Tibial nerve (tissue), 3 donors: ENCODE measurements around the gene ATP2C2.

Source experiments
- POLR2A ChIP-seq, 2 donors: fragments of 450-650 bp; IDR thresholded peaks; one replicate each; pipeline ENCODE4 v1.6.1; 2017; ENCODE audit warnings: antibody characterized with exemption in 2 of 2, mild to moderate bottlenecking in 2 of 2, moderate library complexity in 2 of 2
- TF ChIP-seq, protein P1 (sequence below), 5 experiments: fragments of 200-600 bp in 3 of 5; fragments of 450-650 bp in 2 of 5; sonication (generic) in 3 of 5; IDR thresholded peaks; one replicate each; pipeline ENCODE4 v1.5.1; 2016 to 2019; ENCODE audit warnings: antibody characterized with exemption in 5 of 5, mild to moderate bottlenecking in 3 of 5, moderate library complexity in 2 of 5

GRCh38 chr16:84350685-84351400 lies 17.5 kb upstream of the ATP2C2 start:
- TF ChIP-seq, protein P1, sequence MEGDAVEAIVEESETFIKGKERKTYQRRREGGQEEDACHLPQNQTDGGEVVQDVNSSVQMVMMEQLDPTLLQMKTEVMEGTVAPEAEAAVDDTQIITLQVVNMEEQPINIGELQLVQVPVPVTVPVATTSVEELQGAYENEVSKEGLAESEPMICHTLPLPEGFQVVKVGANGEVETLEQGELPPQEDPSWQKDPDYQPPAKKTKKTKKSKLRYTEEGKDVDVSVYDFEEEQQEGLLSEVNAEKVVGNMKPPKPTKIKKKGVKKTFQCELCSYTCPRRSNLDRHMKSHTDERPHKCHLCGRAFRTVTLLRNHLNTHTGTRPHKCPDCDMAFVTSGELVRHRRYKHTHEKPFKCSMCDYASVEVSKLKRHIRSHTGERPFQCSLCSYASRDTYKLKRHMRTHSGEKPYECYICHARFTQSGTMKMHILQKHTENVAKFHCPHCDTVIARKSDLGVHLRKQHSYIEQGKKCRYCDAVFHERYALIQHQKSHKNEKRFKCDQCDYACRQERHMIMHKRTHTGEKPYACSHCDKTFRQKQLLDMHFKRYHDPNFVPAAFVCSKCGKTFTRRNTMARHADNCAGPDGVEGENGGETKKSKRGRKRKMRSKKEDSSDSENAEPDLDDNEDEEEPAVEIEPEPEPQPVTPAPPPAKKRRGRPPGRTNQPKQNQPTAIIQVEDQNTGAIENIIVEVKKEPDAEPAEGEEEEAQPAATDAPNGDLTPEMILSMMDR (IDR thresholded peaks at IDR 0.05), result no peak
- TF ChIP-seq POLR2A (IDR thresholded peaks at IDR 0.05), result no peak
